GM10248 (cell line): ENCODE measurements around the gene TTLL5.

Experiments
- CTCF ChIA-PET: fragments of 300-600 bp; sonication (Branson Sonifier 250); formaldehyde crosslinking; extraction: SDS; loops from one replicate; lab custom pipeline; 2021; ENCODE audit warnings: antibody characterized with exemption; lab: Yijun Ruan, JAX
- POLR2A ChIA-PET: fragments of 350-650 bp; sonication (Branson Sonifier 250); formaldehyde crosslinking; extraction: SDS; loops from one replicate; lab custom pipeline; 2020; ENCODE audit warnings: antibody characterized with exemption; lab: Yijun Ruan, JAX
- DNase-seq: peaks from one replicate; pipeline ENCODE4 v3.0.0; 2012; ENCODE audit errors: extremely low spot score
- CTCF ChIP-seq: IDR thresholded peaks from 2 replicates; pipeline ENCODE4 v1.5.1; 2012; ENCODE audit warnings: mild to moderate bottlenecking, low read depth; ENCODE audit errors: extremely low read depth, missing control alignments, control extremely low read depth

The TTLL5 gene

DNA sequence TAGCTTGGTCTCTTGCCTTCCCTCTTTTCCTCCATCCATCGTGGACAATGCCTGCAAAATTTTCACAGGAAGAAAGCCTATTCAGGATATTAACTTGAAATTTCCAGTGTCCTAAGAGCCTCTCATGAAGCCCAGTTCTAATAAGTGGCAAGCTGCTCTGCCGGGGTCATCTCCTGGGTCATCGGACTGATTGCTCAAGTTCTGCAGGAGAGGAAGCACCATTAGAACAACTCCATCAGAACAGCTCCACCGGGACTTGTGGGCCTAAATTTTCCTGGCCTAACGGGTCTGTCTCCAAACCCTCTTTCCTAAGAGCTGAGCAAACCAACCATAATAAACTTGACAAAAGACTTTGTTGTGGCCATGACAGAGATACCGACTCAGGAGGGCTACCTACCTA lies 14.3 kb upstream of the TTLL5 start:
- CTCF ChIA-PET: interaction anchor here (1.0 to 14.8 kb wide), 6 partner anchors 8 to 72 kb away, joined by 3 to 312 read pairs (median 8); partner anchors contain the start of gene FLVCR2
- DNase-seq: no peak
- POLR2A ChIA-PET: no interaction called here
- no peak for TF ChIP-seq CTCF

DNA sequence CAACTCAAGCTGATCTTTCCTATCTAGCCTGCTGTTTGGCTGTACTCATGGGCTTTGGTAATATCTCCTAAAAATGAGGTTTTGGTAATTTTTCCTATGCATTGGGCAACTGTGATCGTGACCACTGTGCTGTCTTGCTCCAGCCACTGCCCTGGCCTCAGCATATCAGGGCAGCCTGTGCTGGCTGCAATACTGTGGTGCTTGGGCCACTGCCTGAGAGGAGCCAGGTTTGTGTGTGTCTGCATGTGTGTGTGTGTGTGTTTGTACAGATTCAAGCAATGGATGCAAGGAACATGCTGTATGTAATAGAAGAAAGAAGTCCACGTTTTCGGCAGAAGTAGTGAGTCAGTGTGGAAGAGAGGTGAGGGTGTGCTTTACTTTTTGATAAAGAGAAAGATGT lies 13.4 kb upstream of the TTLL5 start:
- ChIA-PET POLR2A (no interaction called here), CTCF (interaction anchor here (4.0 to 14.8 kb wide), 2 partner anchors 7 to 73 kb away, joined by 25 to 312 read pairs; partner anchors contain the start of gene FLVCR2)
- TF ChIP-seq CTCF: no peak
- no peak for DNase-seq

GRCh38 chr14:75648066-75648838 lies 12.8 kb upstream of the TTLL5 start:
- CTCF ChIA-PET: interaction anchor here (1.6 to 14.8 kb wide), 2 partner anchors 10 to 73 kb away, joined by 8 to 312 read pairs; partner anchors contain the start of gene FLVCR2
- no peak for DNase-seq
- POLR2A ChIA-PET: no interaction called here
- TF ChIP-seq CTCF: no peak

DNA sequence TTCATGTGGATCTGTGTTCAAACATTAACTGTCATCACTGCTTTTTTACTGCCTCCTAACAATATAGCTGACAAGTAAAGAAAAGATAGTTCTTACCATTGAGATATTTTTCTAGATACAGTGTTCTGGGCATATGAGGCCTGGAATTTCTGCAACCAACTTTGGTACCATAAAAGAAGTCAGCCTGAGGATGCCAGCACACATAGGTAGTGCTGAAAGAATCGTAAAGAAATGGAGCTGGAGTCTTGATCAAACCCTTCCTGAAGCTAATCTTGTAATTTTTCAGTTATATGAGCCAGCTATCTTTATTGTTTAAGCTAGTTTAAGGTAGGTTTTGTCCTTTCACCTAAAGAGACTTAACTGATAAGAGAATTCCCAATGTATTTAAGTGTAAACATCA lies 11.7 kb upstream of the TTLL5 start:
- no peak for TF ChIP-seq CTCF
- ChIA-PET CTCF (interaction anchor here (1.6 to 14.8 kb wide), 2 partner anchors 9 to 74 kb away, joined by 8 to 312 read pairs; partner anchors contain the start of gene FLVCR2), POLR2A (no interaction called here)
- no peak for DNase-seq

DNA sequence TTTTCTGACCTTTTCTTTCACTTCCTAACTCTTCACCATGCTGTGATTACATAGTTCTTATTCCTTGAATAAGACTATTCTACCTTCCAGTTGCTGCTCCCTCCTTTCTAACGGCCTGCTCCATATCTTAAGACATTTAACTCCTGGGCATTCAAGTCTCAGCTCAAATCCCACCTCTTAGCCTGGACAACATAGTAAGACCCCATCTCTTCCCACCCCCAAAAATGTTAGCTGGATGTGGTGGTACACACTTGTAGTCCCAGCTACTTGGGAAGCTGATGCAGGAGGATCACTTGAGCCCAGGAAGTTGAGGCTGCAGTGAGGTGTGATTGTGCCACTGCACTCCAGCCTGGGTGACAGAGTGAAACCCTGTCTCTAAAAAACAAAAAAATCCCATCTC lies 11.3 kb upstream of the TTLL5 start:
- POLR2A ChIA-PET: no interaction called here
- TF ChIP-seq CTCF: no peak
- CTCF ChIA-PET: interaction anchor here (1.6 to 14.8 kb wide), 2 partner anchors 9 to 75 kb away, joined by 8 to 312 read pairs; partner anchors contain the start of gene FLVCR2
- DNase-seq: no peak

- DNase-seq: no peak
- ChIA-PET CTCF (interaction anchor here (1.1 to 14.8 kb wide), 4 partner anchors 8 to 87 kb away, joined by 3 to 312 read pairs (median 6); partner anchors contain the start of gene FLVCR2), POLR2A (no interaction called here)
- no peak for TF ChIP-seq CTCF
Measured at GRCh38 chr14:75650253-75651058, 10.6 kb upstream of the TTLL5 start.
